WERI-Rb-1 (cell line): ENCODE results near the gene NUBP1.
"Not testable (repeated sequence)": the region's sequence is repeated elsewhere in the genome, so short reads cannot be mapped to it uniquely, and the experiment has no call there.

Source experiments
- DNase-seq: peaks from one replicate; pipeline ENCODE4 v3.0.0-alpha.2; 2020
- H3K27ac ChIP-seq: fragments of 250-450 bp; sonication (Bioruptor Pico); 2 replicates; pipeline ENCODE4 v1.5.1; 2020; ENCODE audit warnings: mild to moderate bottlenecking, moderate library complexity
- H3K27me3 ChIP-seq: fragments of 250-450 bp; sonication (Bioruptor Pico); 2 replicates; pipeline ENCODE4 v1.5.1; 2021; ENCODE audit warnings: mild to moderate bottlenecking, low read depth, moderate library complexity; ENCODE audit not compliant: insufficient read depth, severe bottlenecking
- H3K36me3 ChIP-seq: fragments of 250-450 bp; sonication (Bioruptor Pico); 2 replicates; pipeline ENCODE4 v1.5.1; 2020; ENCODE audit warnings: mild to moderate bottlenecking, moderate library complexity
- H3K4me3 ChIP-seq: 2 replicates; pipeline ENCODE4 v1.5.1; 2011; ENCODE audit warnings: low read depth, mild to moderate bottlenecking, control low read depth, low read length
- H3K9me3 ChIP-seq: fragments of 250-450 bp; sonication (Bioruptor Pico); 2 replicates; pipeline ENCODE4 v1.5.1; 2021; ENCODE audit warnings: mild to moderate bottlenecking, moderate library complexity; ENCODE audit not compliant: severe bottlenecking
- TF ChIP-seq, protein P1 (sequence below): IDR thresholded peaks from 2 replicates; pipeline ENCODE4 v1.5.1; 2011; ENCODE audit warnings: low read depth, mild to moderate bottlenecking, control low read depth, inconsistent platforms, low read length

The NUBP1 gene

DNA sequence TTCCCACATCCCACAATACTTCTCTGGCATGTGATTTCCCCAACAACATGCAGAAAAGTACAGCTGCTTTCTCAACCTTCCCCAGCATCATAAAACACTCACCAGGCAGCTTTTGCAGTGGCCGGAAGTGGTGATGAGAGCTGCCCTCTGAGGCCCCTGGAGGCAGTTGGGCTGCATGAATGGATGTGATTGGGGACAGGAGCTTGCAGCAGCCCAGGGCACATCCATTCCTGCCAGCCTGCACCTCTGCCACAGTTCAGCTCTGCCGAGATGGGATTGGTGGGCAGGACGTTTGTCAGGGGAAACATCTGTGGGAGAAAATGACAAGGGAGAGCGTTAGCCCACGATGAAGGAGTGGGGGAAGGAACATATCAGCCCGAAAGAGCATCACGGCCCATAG, 19.8 kb downstream of the NUBP1 start:
- H3K27ac ChIP-seq, result no peak overlapping the region
- no peak for DNase-seq
- H3K4me3 ChIP-seq, result no peak overlapping the region
- TF ChIP-seq, protein P1, sequence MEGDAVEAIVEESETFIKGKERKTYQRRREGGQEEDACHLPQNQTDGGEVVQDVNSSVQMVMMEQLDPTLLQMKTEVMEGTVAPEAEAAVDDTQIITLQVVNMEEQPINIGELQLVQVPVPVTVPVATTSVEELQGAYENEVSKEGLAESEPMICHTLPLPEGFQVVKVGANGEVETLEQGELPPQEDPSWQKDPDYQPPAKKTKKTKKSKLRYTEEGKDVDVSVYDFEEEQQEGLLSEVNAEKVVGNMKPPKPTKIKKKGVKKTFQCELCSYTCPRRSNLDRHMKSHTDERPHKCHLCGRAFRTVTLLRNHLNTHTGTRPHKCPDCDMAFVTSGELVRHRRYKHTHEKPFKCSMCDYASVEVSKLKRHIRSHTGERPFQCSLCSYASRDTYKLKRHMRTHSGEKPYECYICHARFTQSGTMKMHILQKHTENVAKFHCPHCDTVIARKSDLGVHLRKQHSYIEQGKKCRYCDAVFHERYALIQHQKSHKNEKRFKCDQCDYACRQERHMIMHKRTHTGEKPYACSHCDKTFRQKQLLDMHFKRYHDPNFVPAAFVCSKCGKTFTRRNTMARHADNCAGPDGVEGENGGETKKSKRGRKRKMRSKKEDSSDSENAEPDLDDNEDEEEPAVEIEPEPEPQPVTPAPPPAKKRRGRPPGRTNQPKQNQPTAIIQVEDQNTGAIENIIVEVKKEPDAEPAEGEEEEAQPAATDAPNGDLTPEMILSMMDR, result no peak
- H3K9me3 ChIP-seq, result no peaks in the 10 kb centered on the region
- peaks cover 49% of the 10 kb centered on the region for H3K36me3 ChIP-seq
- H3K27me3 ChIP-seq, result no peaks in the 10 kb centered on the region

DNA sequence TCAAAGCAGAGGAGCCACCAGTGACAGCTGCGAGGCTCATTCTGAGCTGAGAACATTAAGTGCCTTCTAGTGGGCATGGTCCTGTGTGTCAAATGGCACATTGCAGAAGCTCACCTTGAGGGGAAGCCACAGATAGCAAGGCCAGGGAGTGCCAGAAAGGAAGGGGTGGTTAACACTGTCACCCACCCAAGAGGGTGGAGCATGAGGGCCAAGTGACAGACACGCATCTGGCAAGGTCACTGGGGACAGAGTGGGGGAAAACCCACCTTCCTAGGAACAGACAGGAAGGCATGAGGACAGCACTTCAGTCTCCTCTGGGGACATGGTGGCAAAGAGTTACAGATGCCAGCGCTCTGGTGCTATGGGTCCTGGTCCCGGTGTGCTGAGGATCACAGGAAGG, 22.1 kb downstream of the NUBP1 start:
- H3K9me3 ChIP-seq, result no peaks in the 10 kb centered on the region
- no peak for DNase-seq
- H3K27me3 ChIP-seq, result no peaks in the 10 kb centered on the region
- H3K4me3 ChIP-seq, result no peak overlapping the region
- H3K27ac ChIP-seq, result no peak overlapping the region
- peaks cover 30% of the 10 kb centered on the region for H3K36me3 ChIP-seq
- TF ChIP-seq, protein P1, result no peak

DNA sequence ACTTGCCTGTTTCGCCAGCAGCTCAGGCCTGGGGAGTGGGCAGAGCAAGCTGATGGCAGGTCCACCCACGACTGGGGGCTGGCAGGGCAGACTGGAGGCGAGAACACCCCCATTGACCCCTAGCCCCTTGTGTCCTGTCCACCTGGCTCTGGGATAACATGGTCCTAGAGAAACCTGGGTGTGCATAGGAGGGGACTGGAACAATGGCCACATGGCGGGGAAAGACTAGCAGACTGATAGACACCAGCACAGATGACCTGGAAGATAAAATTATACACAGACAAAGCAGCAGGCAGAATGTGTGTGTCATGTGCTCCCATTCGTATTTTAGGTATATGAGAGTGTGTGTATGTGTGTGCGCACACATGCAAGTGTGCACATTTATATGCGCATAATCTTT, 23.5 kb downstream of the NUBP1 start:
- Histone ChIP-seq H3K27me3 (no peaks in the 10 kb centered on the region), H3K27ac (no peak overlapping the region), H3K4me3 (no peak overlapping the region), H3K36me3 (peaks cover 17% of the 10 kb centered on the region), H3K9me3 (no peaks in the 10 kb centered on the region)
- DNase-seq, result no peak
- TF ChIP-seq, protein P1, result no peak

DNA sequence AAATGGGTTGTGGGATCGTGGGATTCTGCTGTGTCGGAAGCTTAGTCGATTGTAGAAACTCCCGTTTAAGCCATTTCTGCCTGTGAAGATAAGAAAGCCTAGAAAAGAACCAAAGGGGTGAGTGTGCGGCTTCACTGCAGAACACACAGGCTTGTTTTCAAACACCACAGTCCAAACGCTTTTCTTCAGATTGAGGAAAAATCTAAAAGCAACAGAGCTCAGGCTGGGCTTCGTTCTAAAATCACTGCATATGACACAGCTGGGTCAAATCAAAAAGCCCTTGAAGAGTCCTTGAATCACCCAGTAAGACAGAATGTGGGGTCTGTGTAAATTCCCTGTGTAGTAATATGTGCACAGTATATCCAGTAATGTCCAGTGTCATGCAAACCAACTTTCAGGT, 25.7 kb downstream of the NUBP1 start:
- peaks cover 12% of the 10 kb centered on the region for H3K36me3 ChIP-seq
- no peak for DNase-seq
- TF ChIP-seq, protein P1, result no peak
- no peak overlapping the region for H3K27ac ChIP-seq
- no peak overlapping the region for H3K4me3 ChIP-seq
- no peaks in the 10 kb centered on the region for H3K9me3 ChIP-seq
- H3K27me3 ChIP-seq, result no peaks in the 10 kb centered on the region

DNA sequence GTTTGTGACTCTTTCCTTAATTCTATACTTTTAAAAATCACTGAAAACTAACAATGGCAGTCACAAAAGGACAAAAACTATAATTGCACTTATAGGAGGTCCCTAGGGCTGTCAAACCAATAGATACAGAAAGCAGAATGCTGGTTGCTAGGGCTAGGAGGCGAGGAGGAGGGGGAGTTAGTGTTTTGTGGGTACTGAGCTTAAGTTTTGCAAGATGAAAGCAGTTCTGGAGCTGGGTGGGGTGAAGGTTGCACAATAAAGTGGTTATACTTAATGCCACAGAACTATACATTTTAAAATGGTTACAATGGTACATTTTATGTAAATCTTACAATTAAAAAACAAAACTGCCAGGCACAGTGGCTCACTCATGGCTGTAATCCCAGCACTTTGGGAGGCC, 27.3 kb downstream of the NUBP1 start:
- H3K9me3 ChIP-seq, result no peaks in the 10 kb centered on the region
- H3K27ac ChIP-seq, result no peak overlapping the region
- H3K4me3 ChIP-seq, result no peak overlapping the region
- TF ChIP-seq, protein P1, result no peak
- no peaks in the 10 kb centered on the region for H3K27me3 ChIP-seq
- no peak for DNase-seq
- peaks cover 6% of the 10 kb centered on the region for H3K36me3 ChIP-seq

DNA sequence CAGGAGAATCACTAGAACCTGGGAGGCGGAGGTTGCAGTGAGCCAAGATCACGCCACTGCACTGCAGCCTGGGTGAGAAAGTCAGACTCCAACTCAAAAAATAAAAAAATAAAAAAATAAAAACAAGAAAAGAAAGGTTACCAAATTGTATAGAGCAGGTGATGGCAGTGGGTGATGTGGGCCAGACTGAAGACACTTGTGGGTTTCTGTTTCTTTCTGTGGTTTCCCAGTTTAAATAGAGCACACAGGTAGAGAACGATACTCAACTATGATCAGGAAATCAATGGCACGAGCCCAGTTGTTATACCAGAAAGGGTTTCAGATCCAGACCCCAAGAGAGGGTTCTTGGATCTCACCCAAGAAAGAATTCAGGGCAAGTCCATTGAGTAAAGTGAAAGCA, 32.6 kb downstream of the NUBP1 start:
- H3K27ac ChIP-seq, result no peak overlapping the region
- H3K9me3 ChIP-seq, result no peaks in the 10 kb centered on the region
- H3K27me3 ChIP-seq, result no peaks in the 10 kb centered on the region
- H3K4me3 ChIP-seq, result no peak overlapping the region
- no peaks in the 10 kb centered on the region for H3K36me3 ChIP-seq
- TF ChIP-seq, protein P1, result no peak
- no peak for DNase-seq

DNA sequence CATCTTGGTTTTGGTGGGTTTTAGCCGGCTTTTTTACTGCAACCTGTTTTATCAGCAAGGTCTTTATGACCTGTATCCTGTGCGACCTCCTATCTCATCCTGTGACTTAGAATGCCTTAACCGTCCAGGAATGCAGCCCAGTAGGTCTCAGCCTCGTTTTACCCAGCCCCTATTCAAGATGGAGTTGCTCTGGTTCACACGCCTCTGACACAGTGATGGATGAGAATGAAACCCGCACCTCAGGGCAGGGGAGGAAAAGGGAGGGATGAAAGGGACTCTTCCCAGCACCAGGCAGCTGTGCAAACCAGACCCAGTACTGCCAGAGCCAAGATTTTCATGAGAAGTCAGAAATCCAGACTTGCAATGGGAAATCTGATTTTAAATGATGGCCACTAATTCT, 33.3 kb downstream of the NUBP1 start:
- not testable (repeated sequence) for H3K27me3 ChIP-seq, DNase-seq, H3K36me3 ChIP-seq, H3K4me3 ChIP-seq, H3K9me3 ChIP-seq, H3K27ac ChIP-seq
